H7 (cell line): ENCODE data around the gene BTBD2. TPM values are rescaled to one million over a fixed set of nuclear protein-coding genes. Genes with fewer than 3 reads are reported as not detected.

Experiments used
- DNase-seq: peaks from one replicate; pipeline ENCODE4 v3.0.0; 2012
- H3K27me3 ChIP-seq: 2 replicates; pipeline ENCODE4 v1.6.0; 2011; ENCODE audit warnings: mild to moderate bottlenecking, low read length; ENCODE audit not compliant: control insufficient read depth, insufficient read depth
- H3K36me3 ChIP-seq: replicated peaks from 2 replicates; pipeline ENCODE4 v1.5.1; 2011; ENCODE audit warnings: low read length; ENCODE audit not compliant: control insufficient read depth, insufficient read depth
- H3K4me3 ChIP-seq: 2 replicates; pipeline ENCODE4 v1.5.1; 2011; ENCODE audit warnings: low read depth, mild to moderate bottlenecking, control low read depth, low read length, moderate library complexity; ENCODE audit not compliant: insufficient read depth
- total RNA-seq: library from RNA; depleted of rRNA; stranded (reverse); fragments of >200 nt; shearing (Covaris generic); gene quantifications from 2 replicates; pipeline ENCODE4 v1.2.3, GENCODE V29; 2014

Gene BTBD2
- total RNA-seq, 1 experiment from 2014 or later: 129 TPM

- DNase-seq: no peak
- Histone ChIP-seq H3K36me3 (no peaks in the 10 kb centered on the region), H3K4me3 (no peak overlapping the region), H3K27me3 (no peaks in the 10 kb centered on the region)
Observed at GRCh38 chr19:2018752-2019151, 3.2 kb upstream of the BTBD2 start.

GRCh38 chr19:2016041-2016807 is 710 bp upstream of the BTBD2 start:
- Histone ChIP-seq H3K36me3 (no peaks in the 10 kb centered on the region; the same call in 1 of the 2 replicates), H3K4me3 (no peak overlapping the region; the same call in 1 of the 2 replicates), H3K27me3 (no peaks in the 10 kb centered on the region)
- DNase-seq: peak; percentile 91

GRCh38 chr19:2014731-2015607 is 545 bp downstream of the BTBD2 start:
- Histone ChIP-seq H3K4me3 (peak overlapping the region; percentile 73), H3K27me3 (no peaks in the 10 kb centered on the region), H3K36me3 (no peaks in the 10 kb centered on the region; the same call in 1 of the 2 replicates)
- peak; percentile 93 for DNase-seq

- Histone ChIP-seq H3K4me3 (no peak overlapping the region), H3K36me3 (no peaks in the 10 kb centered on the region; the same call in 1 of the 2 replicates), H3K27me3 (no peaks in the 10 kb centered on the region)
- DNase-seq: peak; percentile 76
Observed at GRCh38 chr19:2014131-2014571, 1.4 kb downstream of the BTBD2 start.

GRCh38 chr19:2013683-2013961 is 1.9 kb downstream of the BTBD2 start:
- Histone ChIP-seq H3K36me3 (no peaks in the 10 kb centered on the region; the same call in 1 of the 2 replicates), H3K4me3 (no peak overlapping the region), H3K27me3 (no peaks in the 10 kb centered on the region)
- DNase-seq: peak; percentile 68

- no peak overlapping the region for H3K4me3 ChIP-seq
Observed at GRCh38 chr19:2012941-2013682, 2.4 kb downstream of the BTBD2 start.

GRCh38 chr19:2011169-2011568 is 4.3 kb downstream of the BTBD2 start:
- DNase-seq: peak; percentile 54
- Histone ChIP-seq H3K4me3 (no peak overlapping the region), H3K36me3 (no peaks in the 10 kb centered on the region; the same call in 1 of the 2 replicates), H3K27me3 (no peaks in the 10 kb centered on the region)

More at GRCh38 chr19:2012941-2013682, 2.4 kb downstream of the BTBD2 start:
- peak; percentile 73 for DNase-seq
- no peaks in the 10 kb centered on the region; the same call in 1 of the 2 replicates for H3K36me3 ChIP-seq
- no peaks in the 10 kb centered on the region for H3K27me3 ChIP-seq

- no peaks in the 10 kb centered on the region; the same call in 1 of the 2 replicates for H3K36me3 ChIP-seq
- H3K27me3 ChIP-seq: no peaks in the 10 kb centered on the region
- no peak overlapping the region for H3K4me3 ChIP-seq
- DNase-seq: peak; percentile 52
Observed at GRCh38 chr19:2010135-2010668, 5.3 kb downstream of the BTBD2 start.

- Histone ChIP-seq H3K4me3 (no peak overlapping the region), H3K27me3 (no peaks in the 10 kb centered on the region)
- peak; percentile 25 for DNase-seq
Observed at GRCh38 chr19:2003874-2004273, 11.6 kb downstream of the BTBD2 start.

GRCh38 chr19:1999856-2000515 is 15.5 kb downstream of the BTBD2 start:
- peak; percentile 58 for DNase-seq
- H3K4me3 ChIP-seq: no peak overlapping the region
- H3K27me3 ChIP-seq: no peaks in the 10 kb centered on the region
- peaks cover 2% of the 10 kb centered on the region for H3K36me3 ChIP-seq

More at GRCh38 chr19:2003874-2004273, 11.6 kb downstream of the BTBD2 start:
- no peaks in the 10 kb centered on the region; the same call in none of the 2 replicates for H3K36me3 ChIP-seq

- Histone ChIP-seq H3K4me3 (no peak overlapping the region), H3K27me3 (no peaks in the 10 kb centered on the region), H3K36me3 (peaks cover 2% of the 10 kb centered on the region)
- peak; percentile 54 for DNase-seq
Observed at GRCh38 chr19:1998712-1999708, 16.5 kb downstream of the BTBD2 start.

GRCh38 chr19:1997353-1998233 is 17.9 kb downstream of the BTBD2 start:
- Histone ChIP-seq H3K27me3 (no peaks in the 10 kb centered on the region), H3K4me3 (no peak overlapping the region), H3K36me3 (peaks cover 2% of the 10 kb centered on the region)
- DNase-seq: peak; percentile 46
